HEK293 (cell line): ENCODE measurements around the gene PRSS53.
A peak's percentile ranks its signal among the peaks of the same experiment; 100 is the strongest.

Experiments used
- HOXA7 ChIP-seq: sonication (generic); formaldehyde crosslinking; IDR thresholded peaks from 2 replicates; pipeline ENCODE4 v1.8.1; 2022; ENCODE audit warnings: missing genetic modification reagents, borderline replicate concordance
- SP3 ChIP-seq: fragments of 450-650 bp; formaldehyde crosslinking; IDR thresholded peaks from 2 replicates; pipeline ENCODE4 v1.5.1; 2016; ENCODE audit warnings: missing biosample characterization, missing genetic modification characterization
- WT1 ChIP-seq: fragments of 450-650 bp; formaldehyde crosslinking; IDR thresholded peaks from 2 replicates; pipeline ENCODE4 v1.5.1; 2016; ENCODE audit warnings: missing biosample characterization, missing genetic modification characterization
- YY1 ChIP-seq: fragments of 450-650 bp; formaldehyde crosslinking; IDR thresholded peaks from 2 replicates; pipeline ENCODE4 v1.5.1; 2018; ENCODE audit warnings: missing biosample characterization, missing genetic modification characterization
- ZFP69B ChIP-seq: fragments of 450-650 bp; formaldehyde crosslinking; IDR thresholded peaks from 2 replicates; pipeline ENCODE4 v1.5.1; 2016; ENCODE audit warnings: missing biosample characterization, missing genetic modification characterization
- ZNF133 ChIP-seq: fragments of 450-650 bp; formaldehyde crosslinking; IDR thresholded peaks from 2 replicates; pipeline ENCODE4 v1.5.1; 2016; ENCODE audit warnings: missing biosample characterization, missing genetic modification characterization
- ZNF146 ChIP-seq: fragments of 450-650 bp; formaldehyde crosslinking; IDR thresholded peaks from 2 replicates; pipeline ENCODE4 v1.5.1; 2016; ENCODE audit warnings: missing biosample characterization, missing genetic modification characterization
- ZNF155 ChIP-seq: fragments of 450-650 bp; formaldehyde crosslinking; IDR thresholded peaks from 2 replicates; pipeline ENCODE4 v1.5.1; 2016; ENCODE audit warnings: missing biosample characterization, missing genetic modification characterization
- ZNF311 ChIP-seq: fragments of 450-650 bp; formaldehyde crosslinking; IDR thresholded peaks from 2 replicates; pipeline ENCODE4 v1.5.1; 2017; ENCODE audit warnings: missing biosample characterization, missing genetic modification characterization, borderline replicate concordance
- ZNF366 ChIP-seq: fragments of 450-650 bp; formaldehyde crosslinking; conservative IDR thresholded peaks from 2 replicates; pipeline ENCODE4 v1.5.1; 2016; ENCODE audit warnings: missing biosample characterization, missing genetic modification characterization
- ZNF501 ChIP-seq: fragments of 450-650 bp; formaldehyde crosslinking; IDR thresholded peaks from 2 replicates; pipeline ENCODE4 v1.5.1; 2016; ENCODE audit warnings: missing biosample characterization, missing genetic modification characterization
- ZNF510 ChIP-seq: fragments of 450-650 bp; formaldehyde crosslinking; IDR thresholded peaks from 2 replicates; pipeline ENCODE4 v1.5.1; 2018; ENCODE audit warnings: mild to moderate bottlenecking, missing genetic modification characterization, missing biosample characterization; ENCODE audit not compliant: insufficient replicate concordance
- ZNF544 ChIP-seq: fragments of 450-650 bp; formaldehyde crosslinking; IDR thresholded peaks from 2 replicates; pipeline ENCODE4 v1.5.0; 2017; ENCODE audit warnings: missing biosample characterization, missing genetic modification characterization
- ZNF560 ChIP-seq: fragments of 450-650 bp; formaldehyde crosslinking; IDR thresholded peaks from 2 replicates; pipeline ENCODE4 v1.5.1; 2017; ENCODE audit warnings: missing biosample characterization, missing genetic modification characterization, borderline replicate concordance
- ZNF621 ChIP-seq: fragments of 450-650 bp; formaldehyde crosslinking; IDR thresholded peaks from 2 replicates; pipeline ENCODE4 v1.5.1; 2017; ENCODE audit warnings: missing biosample characterization, missing genetic modification characterization
- ZNF629 ChIP-seq: fragments of 450-650 bp; formaldehyde crosslinking; IDR thresholded peaks from 2 replicates; pipeline ENCODE4 v1.5.1; 2017; ENCODE audit warnings: missing biosample characterization, missing genetic modification characterization
- ZNF658 ChIP-seq: fragments of 450-650 bp; formaldehyde crosslinking; IDR thresholded peaks from 2 replicates; pipeline ENCODE4; 2016; ENCODE audit warnings: missing biosample characterization, missing genetic modification characterization
- ZNF701 ChIP-seq: fragments of 450-650 bp; formaldehyde crosslinking; IDR thresholded peaks from 2 replicates; pipeline ENCODE4 v1.5.1; 2016; ENCODE audit warnings: missing biosample characterization, missing genetic modification characterization
- ZNF76 ChIP-seq: fragments of 450-650 bp; formaldehyde crosslinking; IDR thresholded peaks from 2 replicates; pipeline ENCODE4; 2016; ENCODE audit warnings: low read depth, missing biosample characterization, missing genetic modification characterization, borderline replicate concordance
- ZNF792 ChIP-seq: fragments of 450-650 bp; formaldehyde crosslinking; IDR thresholded peaks from 2 replicates; pipeline ENCODE4 v1.5.1; 2016; ENCODE audit warnings: missing biosample characterization, missing genetic modification characterization
- ZXDB ChIP-seq: fragments of 450-650 bp; formaldehyde crosslinking; IDR thresholded peaks from 2 replicates; pipeline ENCODE4 v1.5.1; 2016; ENCODE audit warnings: missing biosample characterization, missing genetic modification characterization
- TF ChIP-seq, protein P1 (sequence below): fragments of 450-650 bp; formaldehyde crosslinking; IDR thresholded peaks from 2 replicates; pipeline ENCODE4 v1.5.1; 2016; ENCODE audit warnings: missing biosample characterization, missing genetic modification characterization
- TF ChIP-seq, protein P2 (sequence below): fragments of 450-650 bp; formaldehyde crosslinking; IDR thresholded peaks from 2 replicates; pipeline ENCODE4 v1.5.1; 2016; ENCODE audit warnings: missing biosample characterization, missing genetic modification characterization
- TF ChIP-seq, protein P3 (sequence below): fragments of 450-650 bp; formaldehyde crosslinking; IDR thresholded peaks from 2 replicates; pipeline ENCODE4 v1.5.1; 2016; ENCODE audit warnings: missing biosample characterization, missing genetic modification characterization
- TF ChIP-seq, protein P4 (sequence below): fragments of 450-650 bp; formaldehyde crosslinking; IDR thresholded peaks from 2 replicates; pipeline ENCODE4 v1.5.1; 2016; ENCODE audit warnings: missing biosample characterization, missing genetic modification characterization
- TF ChIP-seq, protein P5 (sequence below): fragments of 450-650 bp; formaldehyde crosslinking; IDR thresholded peaks from 2 replicates; pipeline ENCODE4 v1.5.1; 2016; ENCODE audit warnings: missing biosample characterization, missing genetic modification characterization
- TF ChIP-seq, protein P6 (sequence below): fragments of 450-650 bp; formaldehyde crosslinking; IDR thresholded peaks from 2 replicates; pipeline ENCODE4 v1.5.1; 2016; ENCODE audit warnings: missing biosample characterization, missing genetic modification characterization
- TF ChIP-seq, protein P7 (sequence below): fragments of 450-650 bp; formaldehyde crosslinking; IDR thresholded peaks from 2 replicates; pipeline ENCODE4 v1.5.1; 2016; ENCODE audit warnings: missing biosample characterization, missing genetic modification characterization

The PRSS53 gene

DNA sequence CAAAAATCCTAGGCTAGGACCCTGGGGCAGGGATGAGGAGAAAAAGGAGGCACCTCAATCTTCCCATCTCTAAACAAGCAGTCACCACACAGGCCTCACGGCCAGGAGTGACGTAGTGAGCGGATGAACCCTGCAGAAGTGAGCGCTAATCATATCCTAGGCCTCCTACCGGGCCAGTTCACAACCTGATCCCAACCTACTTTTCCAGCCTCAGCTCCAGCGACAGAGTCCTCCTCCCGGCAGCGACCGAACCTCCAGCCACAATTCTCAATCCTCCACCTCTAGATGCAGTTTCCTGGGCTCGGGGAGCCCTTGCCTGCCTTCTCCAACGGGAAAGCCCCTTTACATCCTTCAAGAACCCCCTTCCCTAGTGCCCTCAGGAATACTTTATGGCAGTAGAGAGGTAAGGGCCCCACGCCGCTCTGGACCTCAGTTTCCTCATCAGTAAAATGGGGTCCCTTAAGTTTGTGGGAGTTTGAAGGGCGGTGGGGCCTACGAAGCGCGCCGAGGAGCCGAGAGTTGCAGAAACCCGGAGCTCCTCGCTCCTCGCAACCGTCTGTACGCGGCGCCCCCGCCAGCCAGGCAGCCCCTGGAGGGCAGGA, 16.1 kb downstream of the PRSS53 start (continued):
- TF ChIP-seq, protein P1, sequence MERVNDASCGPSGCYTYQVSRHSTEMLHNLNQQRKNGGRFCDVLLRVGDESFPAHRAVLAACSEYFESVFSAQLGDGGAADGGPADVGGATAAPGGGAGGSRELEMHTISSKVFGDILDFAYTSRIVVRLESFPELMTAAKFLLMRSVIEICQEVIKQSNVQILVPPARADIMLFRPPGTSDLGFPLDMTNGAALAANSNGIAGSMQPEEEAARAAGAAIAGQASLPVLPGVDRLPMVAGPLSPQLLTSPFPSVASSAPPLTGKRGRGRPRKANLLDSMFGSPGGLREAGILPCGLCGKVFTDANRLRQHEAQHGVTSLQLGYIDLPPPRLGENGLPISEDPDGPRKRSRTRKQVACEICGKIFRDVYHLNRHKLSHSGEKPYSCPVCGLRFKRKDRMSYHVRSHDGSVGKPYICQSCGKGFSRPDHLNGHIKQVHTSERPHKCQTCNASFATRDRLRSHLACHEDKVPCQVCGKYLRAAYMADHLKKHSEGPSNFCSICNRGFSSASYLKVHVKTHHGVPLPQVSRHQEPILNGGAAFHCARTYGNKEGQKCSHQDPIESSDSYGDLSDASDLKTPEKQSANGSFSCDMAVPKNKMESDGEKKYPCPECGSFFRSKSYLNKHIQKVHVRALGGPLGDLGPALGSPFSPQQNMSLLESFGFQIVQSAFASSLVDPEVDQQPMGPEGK, result no peak
- TF ChIP-seq HOXA7 (CRISPR knock-in tag) (no peak), ZNF658 (tag by site-specific recombination) (no peak), ZNF133 (tag by site-specific recombination) (no peak), YY1 (tag by site-specific recombination) (no peak), SP3 (no peak), ZNF701 (no peak), ZNF621 (tag by site-specific recombination) (no peak), WT1 (no peak), ZNF510 (no peak), ZNF311 (tag by site-specific recombination) (no peak), ZNF146 (tag by site-specific recombination) (no peak), ZNF544 (tag by site-specific recombination) (no peak), ZNF629 (tag by site-specific recombination) (peak; percentile 3), ZXDB (tag by site-specific recombination) (no peak), ZNF76 (no peak), ZNF366 (tag by site-specific recombination) (no peak), ZNF501 (tag by site-specific recombination) (0 out of 2 replicates have a peak, but pooled peaks have one; percentile 51), ZNF155 (tag by site-specific recombination) (no peak), ZNF560 (no peak), ZNF792 (no peak), ZFP69B (0 out of 2 replicates have a peak, but pooled peaks have one; percentile 86)
- TF ChIP-seq, protein P2, sequence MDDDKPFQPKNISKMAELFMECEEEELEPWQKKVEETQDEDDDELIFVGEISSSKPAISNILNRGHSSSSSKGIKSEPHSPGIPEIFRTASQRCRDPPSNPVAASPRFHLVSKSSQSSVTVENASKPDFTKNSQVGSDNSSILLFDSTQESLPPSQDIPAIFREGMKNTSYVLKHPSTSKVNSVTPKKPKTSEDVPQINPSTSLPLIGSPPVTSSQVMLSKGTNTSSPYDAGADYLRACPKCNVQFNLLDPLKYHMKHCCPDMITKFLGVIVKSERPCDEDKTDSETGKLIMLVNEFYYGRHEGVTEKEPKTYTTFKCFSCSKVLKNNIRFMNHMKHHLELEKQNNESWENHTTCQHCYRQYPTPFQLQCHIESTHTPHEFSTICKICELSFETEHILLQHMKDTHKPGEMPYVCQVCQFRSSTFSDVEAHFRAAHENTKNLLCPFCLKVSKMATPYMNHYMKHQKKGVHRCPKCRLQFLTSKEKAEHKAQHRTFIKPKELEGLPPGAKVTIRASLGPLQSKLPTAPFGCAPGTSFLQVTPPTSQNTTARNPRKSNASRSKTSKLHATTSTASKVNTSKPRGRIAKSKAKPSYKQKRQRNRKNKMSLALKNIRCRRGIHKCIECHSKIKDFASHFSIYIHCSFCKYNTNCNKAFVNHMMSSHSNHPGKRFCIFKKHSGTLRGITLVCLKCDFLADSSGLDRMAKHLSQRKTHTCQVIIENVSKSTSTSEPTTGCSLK (tag by site-specific recombination), result no peak
- TF ChIP-seq, protein P3, sequence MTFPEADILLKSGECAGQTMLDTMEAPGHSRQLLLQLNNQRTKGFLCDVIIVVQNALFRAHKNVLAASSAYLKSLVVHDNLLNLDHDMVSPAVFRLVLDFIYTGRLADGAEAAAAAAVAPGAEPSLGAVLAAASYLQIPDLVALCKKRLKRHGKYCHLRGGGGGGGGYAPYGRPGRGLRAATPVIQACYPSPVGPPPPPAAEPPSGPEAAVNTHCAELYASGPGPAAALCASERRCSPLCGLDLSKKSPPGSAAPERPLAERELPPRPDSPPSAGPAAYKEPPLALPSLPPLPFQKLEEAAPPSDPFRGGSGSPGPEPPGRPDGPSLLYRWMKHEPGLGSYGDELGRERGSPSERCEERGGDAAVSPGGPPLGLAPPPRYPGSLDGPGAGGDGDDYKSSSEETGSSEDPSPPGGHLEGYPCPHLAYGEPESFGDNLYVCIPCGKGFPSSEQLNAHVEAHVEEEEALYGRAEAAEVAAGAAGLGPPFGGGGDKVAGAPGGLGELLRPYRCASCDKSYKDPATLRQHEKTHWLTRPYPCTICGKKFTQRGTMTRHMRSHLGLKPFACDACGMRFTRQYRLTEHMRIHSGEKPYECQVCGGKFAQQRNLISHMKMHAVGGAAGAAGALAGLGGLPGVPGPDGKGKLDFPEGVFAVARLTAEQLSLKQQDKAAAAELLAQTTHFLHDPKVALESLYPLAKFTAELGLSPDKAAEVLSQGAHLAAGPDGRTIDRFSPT (tag by site-specific recombination), result no peak
- TF ChIP-seq, protein P4, sequence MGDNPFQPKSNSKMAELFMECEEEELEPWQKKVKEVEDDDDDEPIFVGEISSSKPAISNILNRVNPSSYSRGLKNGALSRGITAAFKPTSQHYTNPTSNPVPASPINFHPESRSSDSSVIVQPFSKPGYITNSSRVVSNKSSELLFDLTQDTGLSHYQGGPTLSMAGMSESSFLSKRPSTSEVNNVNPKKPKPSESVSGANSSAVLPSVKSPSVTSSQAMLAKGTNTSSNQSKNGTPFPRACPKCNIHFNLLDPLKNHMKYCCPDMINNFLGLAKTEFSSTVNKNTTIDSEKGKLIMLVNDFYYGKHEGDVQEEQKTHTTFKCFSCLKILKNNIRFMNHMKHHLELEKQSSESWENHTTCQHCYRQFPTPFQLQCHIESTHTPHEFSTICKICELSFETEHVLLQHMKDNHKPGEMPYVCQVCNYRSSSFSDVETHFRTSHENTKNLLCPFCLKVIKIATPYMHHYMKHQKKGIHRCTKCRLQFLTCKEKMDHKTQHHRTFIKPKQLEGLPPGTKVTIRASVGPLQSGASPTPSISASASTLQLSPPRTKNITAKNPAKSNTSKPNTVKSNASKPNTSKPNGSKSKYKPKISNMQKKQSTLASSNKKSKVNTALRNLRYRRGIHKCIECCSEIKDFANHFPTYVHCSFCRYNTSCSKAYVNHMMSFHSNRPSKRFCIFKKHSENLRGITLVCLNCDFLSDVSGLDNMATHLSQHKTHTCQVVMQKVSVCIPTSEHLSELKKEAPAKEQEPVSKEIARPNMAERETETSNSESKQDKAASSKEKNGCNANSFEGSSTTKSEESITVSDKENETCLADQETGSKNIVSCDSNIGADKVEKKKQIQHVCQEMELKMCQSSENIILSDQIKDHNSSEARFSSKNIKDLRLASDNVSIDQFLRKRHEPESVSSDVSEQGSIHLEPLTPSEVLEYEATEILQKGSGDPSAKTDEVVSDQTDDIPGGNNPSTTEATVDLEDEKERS (tag by site-specific recombination), result no peak
- TF ChIP-seq, protein P5, sequence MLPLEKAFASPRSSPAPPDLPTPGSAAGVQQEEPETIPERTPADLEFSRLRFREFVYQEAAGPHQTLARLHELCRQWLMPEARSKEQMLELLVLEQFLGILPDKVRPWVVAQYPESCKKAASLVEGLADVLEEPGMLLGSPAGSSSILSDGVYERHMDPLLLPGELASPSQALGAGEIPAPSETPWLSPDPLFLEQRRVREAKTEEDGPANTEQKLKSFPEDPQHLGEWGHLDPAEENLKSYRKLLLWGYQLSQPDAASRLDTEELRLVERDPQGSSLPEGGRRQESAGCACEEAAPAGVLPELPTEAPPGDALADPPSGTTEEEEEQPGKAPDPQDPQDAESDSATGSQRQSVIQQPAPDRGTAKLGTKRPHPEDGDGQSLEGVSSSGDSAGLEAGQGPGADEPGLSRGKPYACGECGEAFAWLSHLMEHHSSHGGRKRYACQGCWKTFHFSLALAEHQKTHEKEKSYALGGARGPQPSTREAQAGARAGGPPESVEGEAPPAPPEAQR (tag by site-specific recombination), result no peak
- TF ChIP-seq, protein P6, sequence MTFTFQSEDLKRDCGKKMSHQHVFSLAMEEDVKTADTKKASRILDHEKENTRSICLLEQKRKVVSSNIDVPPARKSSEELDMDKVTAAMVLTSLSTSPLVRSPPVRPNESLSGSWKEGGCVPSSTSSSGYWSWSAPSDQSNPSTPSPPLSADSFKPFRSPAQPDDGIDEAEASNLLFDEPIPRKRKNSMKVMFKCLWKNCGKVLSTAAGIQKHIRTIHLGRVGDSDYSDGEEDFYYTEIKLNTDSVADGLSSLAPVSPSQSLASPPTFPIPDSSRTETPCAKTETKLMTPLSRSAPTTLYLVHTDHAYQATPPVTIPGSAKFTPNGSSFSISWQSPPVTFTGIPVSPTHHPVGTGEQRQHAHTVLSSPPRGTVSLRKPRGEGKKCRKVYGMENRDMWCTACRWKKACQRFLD (tag by site-specific recombination), result no peak
- TF ChIP-seq, protein P7, sequence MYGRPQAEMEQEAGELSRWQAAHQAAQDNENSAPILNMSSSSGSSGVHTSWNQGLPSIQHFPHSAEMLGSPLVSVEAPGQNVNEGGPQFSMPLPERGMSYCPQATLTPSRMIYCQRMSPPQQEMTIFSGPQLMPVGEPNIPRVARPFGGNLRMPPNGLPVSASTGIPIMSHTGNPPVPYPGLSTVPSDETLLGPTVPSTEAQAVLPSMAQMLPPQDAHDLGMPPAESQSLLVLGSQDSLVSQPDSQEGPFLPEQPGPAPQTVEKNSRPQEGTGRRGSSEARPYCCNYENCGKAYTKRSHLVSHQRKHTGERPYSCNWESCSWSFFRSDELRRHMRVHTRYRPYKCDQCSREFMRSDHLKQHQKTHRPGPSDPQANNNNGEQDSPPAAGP (tag by site-specific recombination), result no peak
